Mesendoderm (in vitro differentiated cells): ENCODE data around the gene FLT3.

Experiments
- DNase-seq: peaks from one replicate; pipeline ENCODE4 v3.0.0; 2013
- H2AK5ac ChIP-seq: 2 replicates; pipeline ENCODE4 v1.6.1; 2013; ENCODE audit warnings: low read length, inconsistent platforms
- H2BK120ac ChIP-seq: 2 replicates; pipeline ENCODE4 v1.6.1; 2013; ENCODE audit warnings: low read depth, mild to moderate bottlenecking, low read length, moderate library complexity, mixed read lengths
- H2BK15ac ChIP-seq: replicated peaks from 2 replicates; pipeline ENCODE4 v1.6.1; 2013; ENCODE audit warnings: low read depth, mild to moderate bottlenecking, moderate library complexity
- H2BK5ac ChIP-seq: 2 replicates; pipeline ENCODE4 v1.6.1; 2013; ENCODE audit warnings: low read length, inconsistent platforms
- H3K18ac ChIP-seq: 2 replicates; pipeline ENCODE4 v1.6.1; 2013; ENCODE audit warnings: mild to moderate bottlenecking, low read length, mixed read lengths
- H3K23ac ChIP-seq: one replicate; pipeline ENCODE4 v1.6.1; 2013; ENCODE audit warnings: low read length
- H3K27ac ChIP-seq: 2 replicates; pipeline ENCODE4 v1.5.1; 2013; ENCODE audit warnings: low read depth, mild to moderate bottlenecking, inconsistent platforms, low read length, moderate library complexity
- H3K27me3 ChIP-seq: 2 replicates; pipeline ENCODE4 v1.6.1; 2013; ENCODE audit warnings: low read length, control low read depth, mild to moderate bottlenecking, inconsistent platforms; ENCODE audit not compliant: insufficient read depth, poor library complexity
- H3K36me3 ChIP-seq: 2 replicates; pipeline ENCODE4 v1.6.1; 2013; ENCODE audit warnings: low read length, inconsistent platforms; ENCODE audit not compliant: control insufficient read depth, insufficient read depth
- H3K4ac ChIP-seq: one replicate; pipeline ENCODE4 v1.6.1; 2013; ENCODE audit warnings: low read depth, mild to moderate bottlenecking, low read length, moderate library complexity
- H3K4me1 ChIP-seq: 2 replicates; pipeline ENCODE4 v1.6.1; 2013; ENCODE audit warnings: low read depth, low read length, inconsistent platforms; ENCODE audit not compliant: control insufficient read depth
- H3K4me2 ChIP-seq: 2 replicates; pipeline ENCODE4 v1.6.1; 2013; ENCODE audit warnings: low read length
- H3K4me3 ChIP-seq: 2 replicates; pipeline ENCODE4 v1.5.1; 2013; ENCODE audit warnings: mild to moderate bottlenecking, low read length
- H3K56ac ChIP-seq: one replicate; pipeline ENCODE4 v1.6.1; 2013; ENCODE audit warnings: low read length
- H3K79me1 ChIP-seq: 2 replicates; pipeline ENCODE4 v1.6.1; 2013; ENCODE audit warnings: low read length, inconsistent platforms
- H3K79me2 ChIP-seq: 2 replicates; pipeline ENCODE4 v1.6.1; 2013; ENCODE audit warnings: mild to moderate bottlenecking, low read length; ENCODE audit not compliant: control insufficient read depth, insufficient read depth
- H3K9ac ChIP-seq: 2 replicates; pipeline ENCODE4 v1.6.1; 2013; ENCODE audit warnings: low read length, inconsistent platforms
- H4K5ac ChIP-seq: one replicate; pipeline ENCODE4 v1.6.1; 2013; ENCODE audit warnings: low read length
- H4K8ac ChIP-seq: one replicate; pipeline ENCODE4 v1.6.1; 2013; ENCODE audit warnings: low read depth, mild to moderate bottlenecking, control low read depth, low read length, moderate library complexity
- WGBS: extraction: QIAGEN DNeasy Blood & Tissue Kit; methylation state at CpG from one replicate; pipeline ENCODE4 v1.1.7; 2013; ENCODE audit warnings: low lambda C conversion rate, missing lambda C conversion rate; ENCODE audit not compliant: insufficient coverage; ENCODE audit errors: extremely low coverage; 5-methylcytosine and 5-hydroxymethylcytosine counted together

Gene FLT3

GRCh38 chr13:27997904-27998522, 102.4 kb downstream of the FLT3 start:
- peak; percentile 86 for DNase-seq
- no peaks in the 10 kb centered on the region for H3K27me3 ChIP-seq
- H2BK120ac ChIP-seq, result no peak overlapping the region
- no peak overlapping the region for H3K4ac ChIP-seq
- H3K56ac ChIP-seq, result no peak overlapping the region
- no peak overlapping the region for H3K4me2 ChIP-seq
- no peaks in the 10 kb centered on the region for H3K4me1 ChIP-seq
- H3K79me2 ChIP-seq, result no peaks in the 10 kb centered on the region
- H4K5ac ChIP-seq, result no peak overlapping the region
- no peak overlapping the region for H2AK5ac ChIP-seq
- H2BK15ac ChIP-seq, result no peak overlapping the region
- H3K23ac ChIP-seq, result no peak overlapping the region
- no peaks in the 10 kb centered on the region for H3K36me3 ChIP-seq
- H3K79me1 ChIP-seq, result no peaks in the 10 kb centered on the region
- no CpG with 5 or more reads among the region's 7 CpGs for WGBS
- H3K18ac ChIP-seq, result no peak overlapping the region
- no peak overlapping the region for H3K4me3 ChIP-seq
- no peak overlapping the region for H2BK5ac ChIP-seq
- H3K9ac ChIP-seq, result no peak overlapping the region
- no peak overlapping the region for H3K27ac ChIP-seq
- H4K8ac ChIP-seq, result no peak overlapping the region

- Histone ChIP-seq H3K4me1 (no peaks in the 10 kb centered on the region), H4K8ac (no peak overlapping the region), H3K4ac (no peak overlapping the region), H2BK5ac (no peak overlapping the region), H2BK120ac (no peak overlapping the region), H3K36me3 (no peaks in the 10 kb centered on the region), H3K23ac (no peak overlapping the region), H3K79me1 (no peaks in the 10 kb centered on the region), H3K4me2 (no peak overlapping the region), H3K18ac (no peak overlapping the region), H2BK15ac (no peak overlapping the region), H3K9ac (no peak overlapping the region), H3K27ac (no peak overlapping the region), H3K79me2 (no peaks in the 10 kb centered on the region), H3K56ac (no peak overlapping the region), H3K4me3 (no peak overlapping the region), H3K27me3 (peaks cover 2% of the 10 kb centered on the region), H2AK5ac (no peak overlapping the region), H4K5ac (no peak overlapping the region)
- WGBS, result no CpG with 5 or more reads among the region's 6 CpGs
- no peak for DNase-seq
These were observed 108.5 kb downstream of the FLT3 start for GRCh38 chr13:27991881-27992280.

- Histone ChIP-seq H3K9ac (no peak within 1 kb of the TSS), H3K27me3 (peaks cover 3% of the 10 kb centered on the region), H3K27ac (no peak within 1 kb of the TSS), H3K56ac (no peak within 1 kb of the TSS), H3K4me2 (no peak within 1 kb of the TSS), H3K4ac (no peak within 1 kb of the TSS), H3K23ac (no peak within 1 kb of the TSS), H3K79me2 (no peaks in the 10 kb centered on the region), H3K18ac (no peak within 1 kb of the TSS), H2BK15ac (no peak within 1 kb of the TSS), H3K4me3 (no peak within 1 kb of the TSS), H2AK5ac (no peak within 1 kb of the TSS), H2BK120ac (no peak within 1 kb of the TSS), H2BK5ac (no peak within 1 kb of the TSS), H3K4me1 (no peaks in the 10 kb centered on the region), H4K8ac (no peak within 1 kb of the TSS), H4K5ac (no peak within 1 kb of the TSS), H3K36me3 (no peaks in the 10 kb centered on the region), H3K79me1 (no peaks in the 10 kb centered on the region)
- WGBS, result no CpG with 5 or more reads among the region's 11 CpGs
- no peak for DNase-seq
These were observed 111.9 kb downstream of the FLT3 start, which contains the start of gene URAD for GRCh38 chr13:27988520-27988919. TSS of gene URAD (minus strand) at chr13:27988693. CDS start at chr13:27988637, 56 bp downstream.

GRCh38 chr13:27985600-27985999, 114.8 kb downstream of the FLT3 start:
- Histone ChIP-seq H3K9ac (no peak overlapping the region), H3K4me3 (no peak overlapping the region), H4K8ac (no peak overlapping the region), H3K27ac (no peak overlapping the region), H3K36me3 (no peaks in the 10 kb centered on the region), H2BK5ac (no peak overlapping the region), H3K56ac (no peak overlapping the region), H3K4me1 (no peaks in the 10 kb centered on the region), H3K79me2 (no peaks in the 10 kb centered on the region), H3K79me1 (no peaks in the 10 kb centered on the region), H2AK5ac (no peak overlapping the region), H4K5ac (no peak overlapping the region), H3K4ac (no peak overlapping the region), H3K23ac (no peak overlapping the region), H3K4me2 (no peak overlapping the region), H2BK15ac (no peak overlapping the region), H3K27me3 (peaks cover 24% of the 10 kb centered on the region), H3K18ac (no peak overlapping the region), H2BK120ac (no peak overlapping the region)
- no CpG with 5 or more reads among the region's 1 CpG for WGBS
- DNase-seq, result no peak

- Histone ChIP-seq H3K4me3 (no peak overlapping the region), H3K56ac (no peak overlapping the region), H3K4ac (no peak overlapping the region), H3K9ac (no peak overlapping the region), H4K8ac (no peak overlapping the region), H3K4me1 (peaks cover 2% of the 10 kb centered on the region), H2BK5ac (no peak overlapping the region), H4K5ac (no peak overlapping the region), H3K4me2 (no peak overlapping the region), H3K27ac (no peak overlapping the region), H3K23ac (no peak overlapping the region), H2BK120ac (no peak overlapping the region), H3K79me2 (no peaks in the 10 kb centered on the region), H3K36me3 (no peaks in the 10 kb centered on the region), H3K27me3 (peaks cover 50% of the 10 kb centered on the region), H2BK15ac (no peak overlapping the region), H3K79me1 (no peaks in the 10 kb centered on the region), H3K18ac (no peak overlapping the region), H2AK5ac (no peak overlapping the region)
- WGBS, result no CpG with 5 or more reads among the region's 2 CpGs
- no peak for DNase-seq
These were observed 118.0 kb downstream of the FLT3 start for GRCh38 chr13:27982361-27982760.
